GM12878 (cell line): ENCODE measurements around the gene PGLYRP1.

Experiments
- CTCF ChIP-seq, 3 experiments: IDR thresholded peaks in 2 of 3; conservative IDR thresholded peaks in 1 of 3; 2 replicates each; pipeline ENCODE4 v1.5.1; 2011; ENCODE audit warnings: low read depth in 3 of 3, low read length in 3 of 3, mild to moderate bottlenecking in 3 of 3, control low read depth in 2 of 3, moderate library complexity in 2 of 3, inconsistent platforms in 1 of 3, mixed read lengths in 1 of 3; ENCODE audit not compliant: control insufficient read depth in 2 of 3, insufficient read depth in 1 of 3; ENCODE audit errors: extremely low read depth in 1 of 3
- EP300 ChIP-seq, 2 experiments: fragments of 150-350 bp in 1 of 2; IDR thresholded peaks; 2 replicates each; pipeline ENCODE4 v1.6.1; 2011 to 2012; ENCODE audit warnings: low read depth in 2 of 2, low read length in 2 of 2, borderline replicate concordance in 1 of 2, improper control_type of control experiment in 1 of 2, inconsistent platforms in 1 of 2; ENCODE audit not compliant: control insufficient read depth in 1 of 2
- HDAC6 ChIP-seq: fragments of 200-600 bp; sonication (generic); IDR thresholded peaks from one replicate; pipeline ENCODE4 v1.8.0; 2017; ENCODE audit warnings: antibody characterized with exemption; ENCODE audit not compliant: unreplicated experiment
- MYC ChIP-seq: IDR thresholded peaks from 2 replicates; pipeline ENCODE4 v1.6.1; 2011; ENCODE audit warnings: mild to moderate bottlenecking, low read length, moderate library complexity, inconsistent platforms; ENCODE audit not compliant: insufficient read depth, insufficient replicate concordance, insufficient read length, severe bottlenecking
- NR2C1 ChIP-seq: fragments of 450-650 bp; IDR thresholded peaks from 2 replicates; pipeline ENCODE4 v1.6.1; 2017; ENCODE audit warnings: antibody characterized with exemption, mild to moderate bottlenecking, moderate library complexity
- NRF1 ChIP-seq: conservative IDR thresholded peaks from 2 replicates; pipeline ENCODE4 v1.6.1; 2011; ENCODE audit warnings: mild to moderate bottlenecking, low read depth, low read length, improper control_type of control experiment
- POLR2A ChIP-seq: IDR thresholded peaks from 2 replicates; pipeline ENCODE4 v1.6.1; 2011; ENCODE audit warnings: low read depth, mild to moderate bottlenecking, low read length
- SMARCA5 ChIP-seq: fragments of 450-650 bp; IDR thresholded peaks from 2 replicates; pipeline ENCODE4 v1.6.1; 2017; ENCODE audit warnings: mild to moderate bottlenecking
- TF ChIP-seq, protein P1 (sequence below): IDR thresholded peaks from 2 replicates; pipeline ENCODE4 v1.6.1; 2012; ENCODE audit warnings: mild to moderate bottlenecking, low read depth, low read length
- TF ChIP-seq, protein P2 (sequence below): IDR thresholded peaks from 2 replicates; pipeline ENCODE4 v1.6.1; 2012; ENCODE audit warnings: low read depth, low read length, improper control_type of control experiment
- TF ChIP-seq, protein P3 (sequence below): fragments of 450-650 bp; formaldehyde crosslinking; IDR thresholded peaks from 2 replicates; pipeline ENCODE4 v1.5.0; 2022; ENCODE audit warnings: mild to moderate bottlenecking, missing genetic modification characterization

- no peak for TF ChIP-seq POLR2A
- TF ChIP-seq NRF1: no peak
- TF ChIP-seq HDAC6: no peak
- TF ChIP-seq CTCF (IDR thresholded peaks at IDR 0.05 in 2 of 3, conservative IDR thresholded peaks at IDR 0.05 in 1 of 3; ENCODE audit: control insufficient read depth in 2 of 3, extremely low read depth in 1 of 3, insufficient read depth in 1 of 3, low read depth in 3 of 3, low read length in 3 of 3): no peak
- no peak for TF ChIP-seq MYC
- TF ChIP-seq SMARCA5: no peak
- TF ChIP-seq, protein P1, sequence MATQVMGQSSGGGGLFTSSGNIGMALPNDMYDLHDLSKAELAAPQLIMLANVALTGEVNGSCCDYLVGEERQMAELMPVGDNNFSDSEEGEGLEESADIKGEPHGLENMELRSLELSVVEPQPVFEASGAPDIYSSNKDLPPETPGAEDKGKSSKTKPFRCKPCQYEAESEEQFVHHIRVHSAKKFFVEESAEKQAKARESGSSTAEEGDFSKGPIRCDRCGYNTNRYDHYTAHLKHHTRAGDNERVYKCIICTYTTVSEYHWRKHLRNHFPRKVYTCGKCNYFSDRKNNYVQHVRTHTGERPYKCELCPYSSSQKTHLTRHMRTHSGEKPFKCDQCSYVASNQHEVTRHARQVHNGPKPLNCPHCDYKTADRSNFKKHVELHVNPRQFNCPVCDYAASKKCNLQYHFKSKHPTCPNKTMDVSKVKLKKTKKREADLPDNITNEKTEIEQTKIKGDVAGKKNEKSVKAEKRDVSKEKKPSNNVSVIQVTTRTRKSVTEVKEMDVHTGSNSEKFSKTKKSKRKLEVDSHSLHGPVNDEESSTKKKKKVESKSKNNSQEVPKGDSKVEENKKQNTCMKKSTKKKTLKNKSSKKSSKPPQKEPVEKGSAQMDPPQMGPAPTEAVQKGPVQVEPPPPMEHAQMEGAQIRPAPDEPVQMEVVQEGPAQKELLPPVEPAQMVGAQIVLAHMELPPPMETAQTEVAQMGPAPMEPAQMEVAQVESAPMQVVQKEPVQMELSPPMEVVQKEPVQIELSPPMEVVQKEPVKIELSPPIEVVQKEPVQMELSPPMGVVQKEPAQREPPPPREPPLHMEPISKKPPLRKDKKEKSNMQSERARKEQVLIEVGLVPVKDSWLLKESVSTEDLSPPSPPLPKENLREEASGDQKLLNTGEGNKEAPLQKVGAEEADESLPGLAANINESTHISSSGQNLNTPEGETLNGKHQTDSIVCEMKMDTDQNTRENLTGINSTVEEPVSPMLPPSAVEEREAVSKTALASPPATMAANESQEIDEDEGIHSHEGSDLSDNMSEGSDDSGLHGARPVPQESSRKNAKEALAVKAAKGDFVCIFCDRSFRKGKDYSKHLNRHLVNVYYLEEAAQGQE: no peak
- TF ChIP-seq NR2C1: no peak
- TF ChIP-seq, protein P2, sequence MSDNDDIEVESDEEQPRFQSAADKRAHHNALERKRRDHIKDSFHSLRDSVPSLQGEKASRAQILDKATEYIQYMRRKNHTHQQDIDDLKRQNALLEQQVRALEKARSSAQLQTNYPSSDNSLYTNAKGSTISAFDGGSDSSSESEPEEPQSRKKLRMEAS: no peak
- TF ChIP-seq, protein P3, sequence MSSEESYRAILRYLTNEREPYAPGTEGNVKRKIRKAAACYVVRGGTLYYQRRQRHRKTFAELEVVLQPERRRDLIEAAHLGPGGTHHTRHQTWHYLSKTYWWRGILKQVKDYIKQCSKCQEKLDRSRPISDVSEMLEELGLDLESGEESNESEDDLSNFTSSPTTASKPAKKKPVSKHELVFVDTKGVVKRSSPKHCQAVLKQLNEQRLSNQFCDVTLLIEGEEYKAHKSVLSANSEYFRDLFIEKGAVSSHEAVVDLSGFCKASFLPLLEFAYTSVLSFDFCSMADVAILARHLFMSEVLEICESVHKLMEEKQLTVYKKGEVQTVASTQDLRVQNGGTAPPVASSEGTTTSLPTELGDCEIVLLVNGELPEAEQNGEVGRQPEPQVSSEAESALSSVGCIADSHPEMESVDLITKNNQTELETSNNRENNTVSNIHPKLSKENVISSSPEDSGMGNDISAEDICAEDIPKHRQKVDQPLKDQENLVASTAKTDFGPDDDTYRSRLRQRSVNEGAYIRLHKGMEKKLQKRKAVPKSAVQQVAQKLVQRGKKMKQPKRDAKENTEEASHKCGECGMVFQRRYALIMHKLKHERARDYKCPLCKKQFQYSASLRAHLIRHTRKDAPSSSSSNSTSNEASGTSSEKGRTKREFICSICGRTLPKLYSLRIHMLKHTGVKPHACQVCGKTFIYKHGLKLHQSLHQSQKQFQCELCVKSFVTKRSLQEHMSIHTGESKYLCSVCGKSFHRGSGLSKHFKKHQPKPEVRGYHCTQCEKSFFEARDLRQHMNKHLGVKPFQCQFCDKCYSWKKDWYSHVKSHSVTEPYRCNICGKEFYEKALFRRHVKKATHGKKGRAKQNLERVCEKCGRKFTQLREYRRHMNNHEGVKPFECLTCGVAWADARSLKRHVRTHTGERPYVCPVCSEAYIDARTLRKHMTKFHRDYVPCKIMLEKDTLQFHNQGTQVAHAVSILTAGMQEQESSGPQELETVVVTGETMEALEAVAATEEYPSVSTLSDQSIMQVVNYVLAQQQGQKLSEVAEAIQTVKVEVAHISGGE (CRISPR knock-in tag): no peak
- no peak for TF ChIP-seq EP300 (IDR thresholded peaks at IDR 0.05; ENCODE audit: borderline replicate concordance in 1 of 2, control insufficient read depth in 1 of 2, low read depth in 2 of 2, low read length in 2 of 2)
Measured at GRCh38 chr19:45971260-45971902, 51.5 kb downstream of the PGLYRP1 start.
